GM18499 (cell line): ENCODE data around the gene GPI.

ENCODE experiments used
- ATAC-seq: cut with Tn5 transposase; IDR thresholded peaks from one replicate; pipeline ENCODE4 v1.9.1; 2021; ENCODE audit warnings: moderate number of reproducible peaks; ENCODE audit not compliant: insufficient read depth, unreplicated experiment

Gene GPI

GRCh38 chr19:34337739-34338138 lies 27.3 kb upstream of the GPI start:
- no peak for ATAC-seq

- no peak for ATAC-seq
These were observed 22.9 kb upstream of the GPI start for GRCh38 chr19:34341935-34342680.

GRCh38 chr19:34343751-34344150 lies 21.2 kb upstream of the GPI start:
- no peak for ATAC-seq

- no peak for ATAC-seq
These were observed 19.0 kb upstream of the GPI start for GRCh38 chr19:34345947-34346351.

- no peak for ATAC-seq
These were observed 17.3 kb upstream of the GPI start for GRCh38 chr19:34347561-34348165.

GRCh38 chr19:34348899-34349487 lies 16.0 kb upstream of the GPI start:
- no peak for ATAC-seq

- no peak for ATAC-seq
These were observed 14.8 kb upstream of the GPI start for GRCh38 chr19:34350161-34350561.

GRCh38 chr19:34351382-34351826 lies 13.6 kb upstream of the GPI start:
- ATAC-seq = no peak

- no peak for ATAC-seq
These were observed 11.4 kb upstream of the GPI start for GRCh38 chr19:34353546-34353945.

GRCh38 chr19:34355201-34355600 lies 9.8 kb upstream of the GPI start:
- ATAC-seq = no peak

- ATAC-seq = no peak
These were observed 8.1 kb upstream of the GPI start for GRCh38 chr19:34356875-34357274.

- no peak for ATAC-seq
These were observed 7.6 kb upstream of the GPI start for GRCh38 chr19:34357431-34357830.

- peak; percentile 75 for ATAC-seq
These were observed 5.6 kb upstream of the GPI start for GRCh38 chr19:34359140-34359953.

- no peak for ATAC-seq
These were observed 5.1 kb upstream of the GPI start for GRCh38 chr19:34359954-34360315.

GRCh38 chr19:34360354-34360909 lies 4.6 kb upstream of the GPI start:
- ATAC-seq = no peak

- ATAC-seq = no peak
These were observed 2.3 kb upstream of the GPI start for GRCh38 chr19:34362679-34363069.

GRCh38 chr19:34363094-34363493 lies 1.9 kb upstream of the GPI start:
- no peak for ATAC-seq

GRCh38 chr19:34363930-34364329 lies 1.1 kb upstream of the GPI start:
- ATAC-seq = no peak

- ATAC-seq = no peak
These were observed 550 bp upstream of the GPI start for GRCh38 chr19:34364462-34364829.

GRCh38 chr19:34365463-34366401 lies 736 bp downstream of the GPI start:
- no peak for ATAC-seq
